ENCODE data around the gene DPH5. TPM values are rescaled to one million over a fixed set of nuclear protein-coding genes. Genes with fewer than 3 reads are reported as not detected.
"Not testable (repeated sequence)": the region's sequence is repeated elsewhere in the genome, so short reads cannot be mapped to it uniquely, and the experiment has no call there.

Gene DPH5
- total and polyA plus RNA-seq, 2 experiments from 2014 or later: 35.8 to 39.2 TPM

GRCh38 chr1:100950337-100950736 is 75.2 kb downstream of the DPH5 start:
- H3K27ac ChIP-seq: peak overlapping the region; percentile 8
- DNase-seq (ENCODE audit: low read depth in 1 of 2, low spot score in 1 of 2): no peak
- H3K4me3 ChIP-seq: no peak overlapping the region
- no peak for TF ChIP-seq CTCF (IDR thresholded peaks at IDR 0.05; ENCODE audit: low read depth, low read length)
- no peaks in the 10 kb centered on the region for H3K36me3 ChIP-seq
- H3K9me3 ChIP-seq (ENCODE audit: low read depth): no peaks in the 10 kb centered on the region
- H3K27me3 ChIP-seq: no peaks in the 10 kb centered on the region
- H3K4me1 ChIP-seq (ENCODE audit: low read depth): peaks cover 17% of the 10 kb centered on the region

GRCh38 chr1:100949515-100950158 is 75.9 kb downstream of the DPH5 start:
- H3K27me3 ChIP-seq; H3K9me3 ChIP-seq (ENCODE audit: low read depth); H3K36me3 ChIP-seq; H3K4me3 ChIP-seq: not testable (repeated sequence)
- peaks cover 17% of the 10 kb centered on the region for H3K4me1 ChIP-seq (ENCODE audit: low read depth)
- DNase-seq (ENCODE audit: low read depth in 1 of 2, low spot score in 1 of 2): peak in 1 of 2 donors; percentile 25
- peak overlapping the region; percentile 50 for H3K27ac ChIP-seq

- not testable (repeated sequence) for H3K27me3 ChIP-seq; H3K36me3 ChIP-seq; DNase-seq (ENCODE audit: low read depth in 1 of 2, low spot score in 1 of 2); H3K9me3 ChIP-seq (ENCODE audit: low read depth); H3K4me3 ChIP-seq
- Histone ChIP-seq H3K4me1 (ENCODE audit: low read depth) (peaks cover 17% of the 10 kb centered on the region), H3K27ac (peak overlapping the region; percentile 50)
Observed at GRCh38 chr1:100948721-100949405, 76.7 kb downstream of the DPH5 start.

GRCh38 chr1:100947816-100948215 is 77.8 kb downstream of the DPH5 start:
- DNase-seq (ENCODE audit: low read depth in 1 of 2, low spot score in 1 of 2); H3K27ac ChIP-seq; H3K36me3 ChIP-seq; H3K4me3 ChIP-seq; H3K9me3 ChIP-seq (ENCODE audit: low read depth); H3K27me3 ChIP-seq: not testable (repeated sequence)
- H3K4me1 ChIP-seq (ENCODE audit: low read depth): peaks cover 17% of the 10 kb centered on the region

- H3K4me1 ChIP-seq (ENCODE audit: low read depth): peaks cover 16% of the 10 kb centered on the region
- not testable (repeated sequence) for H3K36me3 ChIP-seq; DNase-seq (ENCODE audit: low read depth in 1 of 2, low spot score in 1 of 2); H3K9me3 ChIP-seq (ENCODE audit: low read depth); H3K27ac ChIP-seq; H3K27me3 ChIP-seq; H3K4me3 ChIP-seq
Observed at GRCh38 chr1:100946064-100946463, 79.5 kb downstream of the DPH5 start.

- no peak overlapping the region for H3K27ac ChIP-seq
- no peaks in the 10 kb centered on the region for H3K4me1 ChIP-seq (ENCODE audit: low read depth)
- TF ChIP-seq CTCF (IDR thresholded peaks at IDR 0.05; ENCODE audit: low read depth, low read length): no peak
- no peaks in the 10 kb centered on the region for H3K27me3 ChIP-seq
- no peaks in the 10 kb centered on the region for H3K36me3 ChIP-seq
- no peak for DNase-seq (ENCODE audit: low read depth in 1 of 2, low spot score in 1 of 2)
- no peak overlapping the region for H3K4me3 ChIP-seq
- no peaks in the 10 kb centered on the region for H3K9me3 ChIP-seq (ENCODE audit: low read depth)
Observed at GRCh38 chr1:100943533-100943932, 82.1 kb downstream of the DPH5 start.

- H3K9me3 ChIP-seq (ENCODE audit: low read depth): no peaks in the 10 kb centered on the region
- H3K36me3 ChIP-seq: peaks cover 3% of the 10 kb centered on the region
- no peak overlapping the region for H3K4me3 ChIP-seq
- no peak overlapping the region for H3K27ac ChIP-seq
- H3K4me1 ChIP-seq (ENCODE audit: low read depth): no peaks in the 10 kb centered on the region
- TF ChIP-seq CTCF (IDR thresholded peaks at IDR 0.05; ENCODE audit: low read depth, low read length): no peak
- H3K27me3 ChIP-seq: no peaks in the 10 kb centered on the region
- DNase-seq (ENCODE audit: low read depth in 1 of 2, low spot score in 1 of 2): no peak
Observed at GRCh38 chr1:100942304-100943046, 83.1 kb downstream of the DPH5 start.

Measured in cardiac muscle cell (in vitro differentiated cells and primary cell).